Activated CD4-positive, alpha-beta T cell treated with anti-CD3 and anti-CD28 coated beads, Interleukin-2, amount 50 U/mL, for 1 hour (primary cell): ENCODE results near the gene SLC35A4.

Source experiments
- DNase-seq: peaks from one replicate; pipeline ENCODE4 v3.0.0-alpha.2; 2020

SLC35A4 gene, protein sequence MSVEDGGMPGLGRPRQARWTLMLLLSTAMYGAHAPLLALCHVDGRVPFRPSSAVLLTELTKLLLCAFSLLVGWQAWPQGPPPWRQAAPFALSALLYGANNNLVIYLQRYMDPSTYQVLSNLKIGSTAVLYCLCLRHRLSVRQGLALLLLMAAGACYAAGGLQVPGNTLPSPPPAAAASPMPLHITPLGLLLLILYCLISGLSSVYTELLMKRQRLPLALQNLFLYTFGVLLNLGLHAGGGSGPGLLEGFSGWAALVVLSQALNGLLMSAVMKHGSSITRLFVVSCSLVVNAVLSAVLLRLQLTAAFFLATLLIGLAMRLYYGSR

DNA sequence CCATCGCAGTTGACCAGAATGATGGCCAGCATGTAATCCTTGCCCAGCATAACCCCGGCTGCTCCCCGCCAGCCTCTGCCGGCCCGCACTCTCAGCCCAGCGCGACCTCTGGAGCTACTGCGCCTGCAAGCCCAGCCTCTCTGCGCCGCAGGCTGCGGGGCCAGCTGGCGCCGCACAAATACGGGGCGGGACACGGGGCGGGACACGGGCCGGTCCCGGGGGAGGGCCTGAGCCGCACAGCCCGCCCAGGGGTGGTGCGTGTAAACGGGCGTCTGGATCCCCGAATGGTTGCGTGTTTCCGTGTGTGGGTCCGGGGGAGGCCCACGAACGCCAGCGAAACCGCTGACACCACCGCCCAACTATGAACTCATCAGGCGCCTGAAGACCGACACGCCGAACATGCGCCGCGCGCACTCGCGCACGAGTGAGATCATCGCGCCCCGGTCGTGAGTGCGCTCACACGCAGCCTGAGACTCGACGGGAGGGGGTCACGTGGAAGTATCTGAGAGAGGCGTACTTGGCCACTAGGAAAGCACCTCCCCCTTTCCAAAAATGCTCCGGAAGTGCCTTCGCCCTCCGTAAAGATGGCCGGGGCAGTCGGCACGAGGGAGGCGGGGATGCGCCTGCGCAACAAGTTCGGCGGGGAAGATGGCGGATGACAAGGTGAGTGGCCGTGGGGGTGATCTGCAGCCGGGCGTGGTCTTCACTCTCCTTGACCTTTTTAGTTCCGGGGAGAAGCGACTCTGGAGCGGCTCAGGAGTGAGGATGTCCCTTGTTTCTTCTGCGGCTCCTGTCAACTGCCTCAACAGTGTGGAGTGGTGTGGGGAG, at the start of gene SLC35A4, which contains the start of gene APBB3:
SLC35A4 (plus strand) TSS at position 633 of the 828 bp plus-strand sequence. CDS start 2,342 bp downstream, outside the sequence.
APBB3 (minus strand) TSS at position 403 of the 828 bp plus-strand sequence; CDS start at position 50, 353 bp downstream.
- DNase-seq: peak; percentile 96

DNA sequence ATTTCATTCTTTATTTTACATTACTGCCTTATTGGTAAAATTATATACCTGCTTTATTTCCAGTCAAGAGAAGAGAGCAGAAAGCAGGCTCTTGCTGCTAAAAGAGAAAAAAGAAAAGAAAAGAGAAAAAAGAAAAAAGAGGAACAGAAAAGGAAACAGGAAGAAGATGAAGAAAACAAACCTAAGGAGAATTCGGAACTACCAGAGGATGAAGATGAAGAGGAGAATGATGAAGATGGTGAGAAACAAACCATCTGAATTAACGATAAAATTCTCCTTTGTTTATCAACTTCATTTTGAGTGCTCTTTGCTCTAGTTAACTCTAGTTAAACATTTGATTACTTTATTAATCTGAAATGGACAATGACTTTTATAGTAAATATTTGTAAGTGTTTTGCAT, 40.6 kb upstream of the SLC35A4 start:
- DNase-seq: no peak

DNA sequence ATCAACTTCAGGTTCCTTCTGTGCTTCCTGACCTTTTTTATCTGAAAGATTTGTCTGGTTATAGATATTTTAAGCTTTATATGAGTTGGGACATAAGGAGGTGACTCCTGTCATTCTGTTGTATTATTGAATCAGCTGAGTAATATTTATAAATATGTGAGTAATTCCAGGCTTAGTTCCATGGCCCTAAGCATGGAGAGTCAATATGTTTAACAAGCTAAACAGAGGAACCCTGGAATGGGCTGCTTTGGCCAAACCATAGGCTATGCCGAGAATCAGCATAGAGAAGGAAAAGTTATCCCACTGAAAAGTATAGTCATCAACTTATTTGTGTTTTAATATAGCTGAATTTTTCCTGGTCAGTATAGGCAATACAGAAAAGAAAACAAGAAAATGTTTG, 24.4 kb upstream of the SLC35A4 start:
- no peak for DNase-seq

DNA sequence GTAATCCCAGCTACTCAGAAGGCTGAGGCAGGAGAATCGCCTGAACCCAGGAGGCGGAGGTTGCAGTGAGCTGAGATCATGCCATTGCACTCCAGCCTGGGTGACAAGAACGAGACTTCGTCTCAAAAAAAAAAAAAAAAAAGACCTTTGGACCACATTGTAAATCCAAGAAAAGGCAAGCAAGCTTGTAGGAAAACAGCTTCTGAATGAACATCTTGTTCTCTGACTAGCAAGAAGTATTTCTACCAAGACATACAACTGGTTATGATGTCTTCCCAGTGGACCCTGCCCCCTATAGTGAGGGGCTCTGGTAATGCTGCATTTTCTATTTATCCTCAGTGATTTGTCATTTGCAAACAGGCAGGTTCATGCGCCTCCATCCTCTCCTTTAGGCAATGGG, 21.7 kb upstream of the SLC35A4 start:
- DNase-seq: no peak

DNA sequence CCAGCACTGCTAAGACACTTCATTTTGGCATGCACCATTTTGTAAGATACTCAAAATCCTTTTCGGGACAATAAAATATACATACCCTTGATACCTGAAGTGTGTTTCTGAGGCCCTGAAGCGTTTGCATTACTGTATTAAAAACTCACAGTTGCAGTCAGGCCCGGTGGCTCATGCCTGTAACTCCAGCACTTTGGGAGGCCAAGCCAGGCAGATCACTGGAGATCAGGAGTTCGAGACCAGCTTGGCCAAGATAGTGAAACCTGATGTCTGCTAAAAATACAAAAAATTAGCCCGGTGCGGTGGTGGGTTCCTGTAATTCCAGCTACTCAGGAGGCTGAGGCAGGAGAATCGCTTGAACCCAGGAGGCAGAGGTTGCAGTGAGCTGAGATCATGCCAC, 19.6 kb upstream of the SLC35A4 start:
- no peak for DNase-seq

- no peak for DNase-seq
Measured at GRCh38 chr5:140545606-140546005, 19.0 kb upstream of the SLC35A4 start.

- DNase-seq: no peak
Measured at GRCh38 chr5:140546851-140547507, 17.6 kb upstream of the SLC35A4 start.

- DNase-seq: peak; percentile 87
Measured at GRCh38 chr5:140547508-140548299, 16.9 kb upstream of the SLC35A4 start, which contains the start of gene EIF4EBP3. TSS of gene EIF4EBP3 (plus strand) at chr5:140547662. CDS start at chr5:140547738, 76 bp downstream.

GRCh38 chr5:140548300-140548688, 16.3 kb upstream of the SLC35A4 start:
- DNase-seq: no peak

DNA sequence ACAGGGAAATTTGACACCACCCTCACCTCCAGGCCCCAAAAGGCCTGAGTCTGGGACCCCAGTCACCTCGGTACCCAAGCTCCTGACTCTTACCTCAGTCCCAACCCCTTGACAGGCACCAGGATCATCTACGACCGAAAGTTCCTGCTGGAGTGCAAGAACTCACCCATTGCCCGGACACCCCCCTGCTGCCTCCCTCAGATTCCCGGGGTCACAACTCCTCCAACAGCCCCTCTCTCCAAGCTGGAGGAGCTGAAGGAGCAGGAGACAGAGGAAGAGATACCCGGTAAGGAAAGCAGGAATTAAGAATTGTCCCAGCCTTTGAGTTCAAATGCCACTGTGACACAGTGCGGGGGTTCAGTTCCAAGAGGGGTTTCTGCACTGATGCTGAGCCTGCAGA, 15.8 kb upstream of the SLC35A4 start:
- no peak for DNase-seq

- DNase-seq: no peak
Measured at GRCh38 chr5:140549237-140550144, 15.1 kb upstream of the SLC35A4 start.

DNA sequence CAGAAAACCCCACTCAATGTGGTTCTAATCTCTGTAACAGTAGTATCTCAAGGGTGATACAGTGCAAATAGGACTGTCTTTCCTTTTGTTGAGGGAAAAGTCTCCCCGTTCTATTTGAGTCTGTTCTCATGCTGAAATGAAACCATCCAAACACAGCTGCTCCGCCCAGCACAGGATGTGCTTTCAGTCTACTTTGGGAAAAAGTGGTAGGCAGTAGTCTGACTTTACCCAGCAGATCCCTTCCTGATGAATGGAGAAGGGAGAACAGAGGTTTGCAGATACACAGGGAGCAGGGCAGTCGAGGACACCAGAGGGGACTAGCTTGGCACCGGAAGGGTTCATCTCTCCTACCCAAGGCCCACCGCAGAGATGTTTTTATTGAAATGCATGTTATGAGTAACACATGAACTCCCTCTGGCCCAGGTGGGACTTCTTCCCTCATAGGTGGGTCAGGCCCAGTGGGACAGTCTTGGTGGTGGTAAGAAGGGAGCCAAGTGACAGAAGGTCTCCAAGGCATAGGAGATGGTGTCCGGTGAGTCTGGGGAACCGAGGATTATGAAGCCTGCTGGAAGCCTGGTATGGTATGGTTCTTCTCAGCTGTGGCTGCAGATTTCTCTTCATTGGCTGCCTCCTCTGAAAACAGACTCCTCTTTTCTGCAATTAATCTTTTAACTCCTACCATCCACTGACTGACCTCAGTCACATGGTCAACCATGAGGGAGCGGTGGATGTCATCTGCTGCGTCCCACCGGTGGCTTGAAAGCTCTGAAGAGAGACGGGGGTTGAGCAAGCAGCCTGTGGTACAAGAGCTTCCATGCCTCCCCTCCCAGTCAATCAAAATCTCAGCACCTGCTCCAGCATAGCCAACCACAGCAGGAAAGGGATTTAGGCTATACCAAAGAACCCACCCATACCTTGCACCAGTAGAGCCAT, 14.2 kb upstream of the SLC35A4 start:
- DNase-seq: no peak

- DNase-seq: no peak
Measured at GRCh38 chr5:140551872-140552271, 12.8 kb upstream of the SLC35A4 start.

DNA sequence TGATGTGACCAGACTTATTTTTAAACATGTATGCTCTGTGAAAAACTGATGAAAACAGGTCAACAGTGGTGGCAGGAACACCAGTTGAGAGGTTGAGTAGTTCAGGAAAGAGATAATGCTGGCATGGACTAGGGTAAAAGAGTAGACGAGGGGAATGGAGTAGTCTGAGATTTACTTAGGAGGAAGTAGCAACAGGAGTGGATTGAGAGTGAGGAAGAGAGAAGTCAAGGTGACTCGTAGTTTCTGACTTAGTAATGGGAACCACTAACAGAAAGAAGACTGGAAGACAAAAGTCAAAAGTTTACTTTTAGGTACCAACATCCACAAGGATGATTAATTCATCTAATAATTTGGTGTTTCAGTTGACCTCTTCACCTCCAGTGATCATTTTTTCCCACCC, 11.0 kb upstream of the SLC35A4 start:
- no peak for DNase-seq

- no peak for DNase-seq
Measured at GRCh38 chr5:140554454-140554853, 10.2 kb upstream of the SLC35A4 start.

GRCh38 chr5:140555747-140556312, 8.8 kb upstream of the SLC35A4 start:
- no peak for DNase-seq

GRCh38 chr5:140556438-140556837, 8.2 kb upstream of the SLC35A4 start:
- DNase-seq: no peak

DNA sequence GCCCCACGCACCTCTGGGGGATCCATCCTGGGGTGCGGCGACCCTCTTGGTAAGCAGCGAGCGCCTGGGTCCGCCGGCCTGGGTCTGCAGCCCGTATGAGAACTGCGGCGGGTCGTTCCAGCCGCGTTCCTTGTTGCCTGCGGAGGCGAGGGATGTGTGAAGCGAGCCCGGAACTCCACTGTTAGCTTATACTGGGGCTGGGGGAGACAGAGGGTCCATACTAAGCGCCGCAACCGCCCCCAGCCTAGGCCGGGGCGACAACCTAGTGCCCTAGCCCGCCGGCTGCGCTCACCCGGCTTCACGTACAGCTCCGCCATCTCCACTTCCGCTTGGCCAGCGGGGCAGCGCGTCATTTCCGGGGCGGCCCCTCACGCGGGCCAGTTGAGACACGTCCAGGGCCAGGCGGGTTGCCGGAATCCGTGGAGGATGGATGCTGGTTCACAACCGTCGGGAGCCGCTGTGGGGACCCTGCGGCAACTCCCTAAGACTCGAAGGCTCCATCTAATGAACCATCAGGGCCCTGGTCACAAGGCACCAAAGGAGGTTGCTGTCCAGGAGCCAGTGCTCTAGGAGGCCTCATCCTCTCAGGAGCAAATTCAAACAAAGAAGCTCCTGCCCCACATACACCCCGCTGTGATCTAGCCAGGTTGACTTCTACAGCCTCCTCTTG, 7.4 kb upstream of the SLC35A4 start, which contains the start of gene SRA1:
SRA1 (minus strand) TSS at position 338 of the 670 bp plus-strand sequence; CDS start at position 317, 21 bp downstream.
- DNase-seq: peak; percentile 70

DNA sequence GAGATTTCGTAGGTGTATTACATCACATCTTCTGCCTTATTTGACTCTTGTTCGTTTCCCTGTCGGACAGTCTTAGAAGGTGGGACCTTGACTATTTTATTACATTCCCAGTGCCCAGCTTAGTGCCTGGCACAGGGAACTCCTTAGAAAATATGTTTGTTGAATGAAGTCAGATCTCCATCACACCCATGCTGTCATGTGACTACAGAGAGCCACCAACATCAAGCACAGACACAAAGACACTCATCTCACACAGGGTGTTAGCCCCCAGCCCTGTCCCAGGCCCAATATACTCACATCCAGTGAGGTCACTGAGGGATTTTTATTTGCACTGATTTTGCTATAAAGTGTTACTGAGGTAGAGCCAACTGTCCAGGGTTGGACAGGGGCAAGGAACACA, 6.7 kb upstream of the SLC35A4 start:
- DNase-seq: no peak
